ENCODE results near the gene STK25. TPM values are rescaled to one million over a fixed set of nuclear protein-coding genes. Genes with fewer than 3 reads are reported as not detected.

Gene STK25
- total RNA-seq, 1 experiment from 2014 or later = 171 TPM

- Histone ChIP-seq H3K4me1 (ENCODE audit: insufficient read depth, low read length, poor library complexity, severe bottlenecking) (no peaks in the 10 kb centered on the region), H3K27me3 (replicated peaks; ENCODE audit: insufficient read depth, low read depth, low read length, poor library complexity) (no peaks in the 10 kb centered on the region), H3K36me3 (ENCODE audit: insufficient read depth, low read length, poor library complexity, severe bottlenecking) (peaks cover 32% of the 10 kb centered on the region), H3K9me3 (ENCODE audit: low read depth, low read length, poor library complexity, severe bottlenecking) (no peaks in the 10 kb centered on the region), H3K4me3 (ENCODE audit: low read depth, low read length, poor library complexity, severe bottlenecking) (no peak overlapping the region), H3K27ac (ENCODE audit: low read depth, low read length, poor library complexity, severe bottlenecking) (no peak overlapping the region)
- intact Hi-C loops (cut with micrococcal nuclease; ENCODE audit: unreplicated experiment) = no loop called here
- no peak for TF ChIP-seq CTCF (conservative IDR thresholded peaks at IDR 0.05; ENCODE audit: low read depth, low read length)
- no peak for TF ChIP-seq EZH2 (IDR thresholded peaks at IDR 0.05; ENCODE audit: borderline replicate concordance, low read depth, low read length, poor library complexity, severe bottlenecking)
- no peak for DNase-seq (ENCODE audit: low spot score)
- no TSS peak for BruUV-seq (replicated peaks)
- POLR2A ChIA-PET (ENCODE audit: low non-redundant PET) = no interaction called here
- CTCF ChIA-PET = no interaction called here
Observed at GRCh38 chr2:241491549-241492173, 16.7 kb downstream of the STK25 start.

- TF ChIP-seq CTCF (conservative IDR thresholded peaks at IDR 0.05; ENCODE audit: low read depth, low read length) = no peak
- TF ChIP-seq EZH2 (IDR thresholded peaks at IDR 0.05; ENCODE audit: borderline replicate concordance, low read depth, low read length, poor library complexity, severe bottlenecking) = no peak
- no TSS peak for BruUV-seq (replicated peaks)
- Histone ChIP-seq H3K27me3 (replicated peaks; ENCODE audit: insufficient read depth, low read depth, low read length, poor library complexity) (no peaks in the 10 kb centered on the region), H3K27ac (ENCODE audit: low read depth, low read length, poor library complexity, severe bottlenecking) (no peak overlapping the region), H3K4me3 (ENCODE audit: low read depth, low read length, poor library complexity, severe bottlenecking) (no peak overlapping the region), H3K9me3 (ENCODE audit: low read depth, low read length, poor library complexity, severe bottlenecking) (no peaks in the 10 kb centered on the region), H3K36me3 (ENCODE audit: insufficient read depth, low read length, poor library complexity, severe bottlenecking) (peaks cover 25% of the 10 kb centered on the region), H3K4me1 (ENCODE audit: insufficient read depth, low read length, poor library complexity, severe bottlenecking) (no peaks in the 10 kb centered on the region)
- intact Hi-C loops (cut with micrococcal nuclease; ENCODE audit: unreplicated experiment) = no loop called here
- POLR2A ChIA-PET (ENCODE audit: low non-redundant PET) = no interaction called here
- no peak for DNase-seq (ENCODE audit: low spot score)
- CTCF ChIA-PET = no interaction called here
Observed at GRCh38 chr2:241490825-241491506, 17.4 kb downstream of the STK25 start.

GRCh38 chr2:241489733-241490680, 18.4 kb downstream of the STK25 start:
- ChIA-PET POLR2A (ENCODE audit: low non-redundant PET) (no interaction called here), CTCF (no interaction called here)
- Histone ChIP-seq H3K27ac (ENCODE audit: low read depth, low read length, poor library complexity, severe bottlenecking) (no peak overlapping the region), H3K4me1 (ENCODE audit: insufficient read depth, low read length, poor library complexity, severe bottlenecking) (no peaks in the 10 kb centered on the region), H3K9me3 (ENCODE audit: low read depth, low read length, poor library complexity, severe bottlenecking) (no peaks in the 10 kb centered on the region), H3K4me3 (ENCODE audit: low read depth, low read length, poor library complexity, severe bottlenecking) (no peak overlapping the region), H3K27me3 (replicated peaks; ENCODE audit: insufficient read depth, low read depth, low read length, poor library complexity) (no peaks in the 10 kb centered on the region), H3K36me3 (ENCODE audit: insufficient read depth, low read length, poor library complexity, severe bottlenecking) (peaks cover 17% of the 10 kb centered on the region)
- TF ChIP-seq EZH2 (IDR thresholded peaks at IDR 0.05; ENCODE audit: borderline replicate concordance, low read depth, low read length, poor library complexity, severe bottlenecking) (no peak), CTCF (conservative IDR thresholded peaks at IDR 0.05; ENCODE audit: low read depth, low read length) (no peak)
- BruUV-seq (replicated peaks) = no TSS peak
- intact Hi-C loops (cut with micrococcal nuclease; ENCODE audit: unreplicated experiment) = no loop called here
- DNase-seq (ENCODE audit: low spot score) = no peak

Data from A673 (cell line).